Immature natural killer cell (primary cell): ENCODE measurements around the gene THEM4. TPM values are rescaled to one million over a fixed set of nuclear protein-coding genes. Genes with fewer than 3 reads are reported as not detected.

ENCODE experiments used
- DNase-seq, 3 donors: peaks; one replicate each; pipeline ENCODE4 v3.0.0; 2022; ENCODE audit warnings: mixed read lengths in 1 of 3
- H3K27ac Mint-ChIP-seq, 6 donors: one replicate each; pipeline ENCODE4 v1.8.0; 2020; ENCODE audit warnings: mixed read lengths in 6 of 6, mild to moderate bottlenecking in 5 of 6, inconsistent platforms in 4 of 6, moderate library complexity in 3 of 6
- H3K27me3 Mint-ChIP-seq, 3 donors: one replicate each; pipeline ENCODE4 v1.8.0; 2020 to 2021; ENCODE audit warnings: low read depth in 3 of 3, mild to moderate bottlenecking in 3 of 3, mixed read lengths in 3 of 3, moderate library complexity in 3 of 3, inconsistent platforms in 1 of 3
- H3K36me3 Mint-ChIP-seq, 3 donors: one replicate each; pipeline ENCODE4 v1.8.0; 2020; ENCODE audit warnings: mixed read lengths in 3 of 3, inconsistent platforms in 2 of 3, mild to moderate bottlenecking in 2 of 3
- H3K4me1 Mint-ChIP-seq, 2 donors: one replicate each; pipeline ENCODE4 v1.8.0; 2020; ENCODE audit warnings: inconsistent platforms in 2 of 2, mild to moderate bottlenecking in 2 of 2, mixed read lengths in 2 of 2, moderate library complexity in 1 of 2
- H3K4me3 Mint-ChIP-seq, 5 donors: one replicate each; pipeline ENCODE4 v1.8.0; 2020; ENCODE audit warnings: mild to moderate bottlenecking in 5 of 5, mixed read lengths in 5 of 5, inconsistent platforms in 3 of 5, moderate library complexity in 3 of 5
- H3K9me3 Mint-ChIP-seq, 6 donors: one replicate each; pipeline ENCODE4 v1.8.0; 2020; ENCODE audit warnings: mild to moderate bottlenecking in 6 of 6, mixed read lengths in 6 of 6, inconsistent platforms in 4 of 6, moderate library complexity in 3 of 6
- polyA plus RNA-seq, 3 donors: library from polyadenylated mRNA; unstranded; fragments of 300-500 nt; fragmentation: Illumina TruSeq; gene quantifications; one replicate each; pipeline ENCODE4 v1.2.3, GENCODE V29; 2021

Gene THEM4
- polyA plus RNA-seq, 3 donors from 2014 or later, result 29.9 to 38.1 (median 36.7) TPM

GRCh38 chr1:151829352-151830046, 79.8 kb downstream of the THEM4 start:
- H3K27me3 Mint-ChIP-seq, result peaks cover 0 to 14% (median 5%) of the 10 kb centered on the region in 3 donors
- peaks cover 41 to 45% of the 10 kb centered on the region in 2 donors for H3K4me1 Mint-ChIP-seq
- peaks cover 0 to 2% (median 0%) of the 10 kb centered on the region in 6 donors for H3K9me3 Mint-ChIP-seq
- H3K4me3 Mint-ChIP-seq, result peak overlapping the region; percentile 49 to 83 (median 65)
- no peak for DNase-seq
- H3K36me3 Mint-ChIP-seq, result no peaks in the 10 kb centered on the region
- H3K27ac Mint-ChIP-seq, result peak overlapping the region in 3 of 6 donors; percentile 11 to 77 (median 13)

GRCh38 chr1:151828921-151829320, 80.4 kb downstream of the THEM4 start:
- H3K27ac Mint-ChIP-seq, result peak overlapping the region in 3 of 6 donors; percentile 1 to 28 (median 11)
- H3K36me3 Mint-ChIP-seq, result no peaks in the 10 kb centered on the region
- H3K27me3 Mint-ChIP-seq, result peaks cover 0 to 14% (median 6%) of the 10 kb centered on the region in 3 donors
- no peak for DNase-seq
- H3K9me3 Mint-ChIP-seq, result peaks cover 0 to 2% (median 0%) of the 10 kb centered on the region in 6 donors
- H3K4me1 Mint-ChIP-seq, result peaks cover 41 to 43% of the 10 kb centered on the region in 2 donors
- H3K4me3 Mint-ChIP-seq, result peak overlapping the region; percentile 33 to 83 (median 65)

DNA sequence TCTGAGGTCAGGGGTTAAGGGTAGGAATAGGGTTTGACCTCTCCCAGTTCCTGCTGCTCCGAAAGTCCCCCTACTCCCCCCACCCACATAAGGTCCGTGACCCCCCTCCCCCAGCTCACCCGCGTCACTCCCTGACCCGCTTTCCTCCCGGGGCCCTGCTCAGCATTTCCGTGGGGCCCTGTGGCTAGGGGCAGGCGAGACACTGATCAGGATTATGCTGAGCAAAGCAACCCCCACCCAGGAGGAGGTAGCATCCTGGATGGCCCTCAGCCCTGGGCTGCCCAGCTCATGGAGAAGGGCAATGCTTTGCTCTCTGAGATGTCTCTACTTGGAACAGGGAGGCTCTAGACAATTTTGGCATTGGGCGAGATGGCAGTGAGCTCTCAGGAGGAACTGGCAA, 81.5 kb downstream of the THEM4 start:
- Mint-ChIP-seq H3K9me3 (peaks cover 0 to 2% (median 0%) of the 10 kb centered on the region in 6 donors), H3K27ac (peak overlapping the region in 2 of 6 donors; percentile 19 to 22), H3K4me1 (peaks cover 41 to 42% of the 10 kb centered on the region in 2 donors), H3K4me3 (peak overlapping the region; percentile 33 to 83 (median 58)), H3K27me3 (peaks cover 0 to 17% (median 7%) of the 10 kb centered on the region in 3 donors), H3K36me3 (no peaks in the 10 kb centered on the region)
- no peak for DNase-seq

- Mint-ChIP-seq H3K9me3 (peaks cover 0 to 2% (median 0%) of the 10 kb centered on the region in 6 donors), H3K36me3 (no peaks in the 10 kb centered on the region), H3K27ac (peak overlapping the region in 2 of 6 donors; percentile 9 to 67), H3K4me1 (peaks cover 48 to 49% of the 10 kb centered on the region in 2 donors), H3K4me3 (peak overlapping the region in 2 of 5 donors; percentile 26 to 34), H3K27me3 (peaks cover 2 to 19% (median 7%) of the 10 kb centered on the region in 3 donors)
- DNase-seq, result no peak
Observed at GRCh38 chr1:151825751-151826660, 83.3 kb downstream of the THEM4 start.

GRCh38 chr1:151825204-151825603, 84.1 kb downstream of the THEM4 start:
- no peaks in the 10 kb centered on the region for H3K36me3 Mint-ChIP-seq
- H3K4me1 Mint-ChIP-seq, result peaks cover 48% of the 10 kb centered on the region in 2 donors
- peak overlapping the region in 2 of 6 donors; percentile 10 to 40 for H3K27ac Mint-ChIP-seq

More at GRCh38 chr1:151825204-151825603, 84.1 kb downstream of the THEM4 start:
- peak overlapping the region in 2 of 5 donors; percentile 27 to 48 for H3K4me3 Mint-ChIP-seq
- peaks cover 2 to 19% (median 6%) of the 10 kb centered on the region in 3 donors for H3K27me3 Mint-ChIP-seq
- DNase-seq, result no peak
- peaks cover 0 to 2% (median 0%) of the 10 kb centered on the region in 6 donors for H3K9me3 Mint-ChIP-seq

Other genes with a start within 250 kb of the THEM4 start
- gene CELF3, start 192.7 kb downstream of the THEM4 start, polyA plus RNA-seq, result not detected
- not detected for gene RIIAD1, start 188.0 kb downstream of the THEM4 start, polyA plus RNA-seq
- 100 to 1,000 TPM; 120 to 128 (median 128) TPM for gene MRPL9, start 146.0 kb downstream of the THEM4 start, polyA plus RNA-seq
- 10 to 100 TPM; 12.0 to 16.1 (median 16.0) TPM for gene TDRKH, start 119.0 kb downstream of the THEM4 start, polyA plus RNA-seq
- 1 to 10 TPM in 1 of 3 donors, not detected in 2; 1.3 TPM for gene LINGO4, start 104.1 kb downstream of the THEM4 start, polyA plus RNA-seq
- gene RORC, start 77.7 kb downstream of the THEM4 start, polyA plus RNA-seq, result 1 to 10 TPM in 2 of 3 donors, under 1 TPM in 1; 0.40 to 1.6 (median 1.4) TPM
- gene C2CD4D, start 69.7 kb downstream of the THEM4 start, polyA plus RNA-seq, result under 1 TPM; 0.22 to 0.52 (median 0.32) TPM
- gene THEM5, start 55.8 kb downstream of the THEM4 start, polyA plus RNA-seq, result under 1 TPM in 1 of 3 donors, not detected in 2; 0.56 TPM
- 100 to 1,000 TPM; 445 to 680 (median 567) TPM for gene S100A10, start 84.3 kb upstream of the THEM4 start, polyA plus RNA-seq
- gene S100A11, start 127.5 kb upstream of the THEM4 start, polyA plus RNA-seq, result 100 to 1,000 TPM; 331 to 469 (median 429) TPM
- gene TCHHL1, start 179.6 kb upstream of the THEM4 start, polyA plus RNA-seq, result not detected
- not detected for gene TCHH, start 205.9 kb upstream of the THEM4 start, polyA plus RNA-seq
- gene RPTN, start 249.7 kb upstream of the THEM4 start, polyA plus RNA-seq, result not detected